Stimulated activated CD4-positive, alpha-beta T cell treated with anti-CD3 and anti-CD28 coated beads, Interleukin-12 subunit alpha, Interleukin-12 subunit beta, amount 100 ng/mL, for 24 hours (primary cell): ENCODE data around the gene RERE.

Source experiments
- DNase-seq, 2 experiments: peaks; one replicate each; pipeline ENCODE4 v3.0.0-alpha.2; 2020; ENCODE audit warnings: low read depth in 2 of 2

Gene RERE

DNA sequence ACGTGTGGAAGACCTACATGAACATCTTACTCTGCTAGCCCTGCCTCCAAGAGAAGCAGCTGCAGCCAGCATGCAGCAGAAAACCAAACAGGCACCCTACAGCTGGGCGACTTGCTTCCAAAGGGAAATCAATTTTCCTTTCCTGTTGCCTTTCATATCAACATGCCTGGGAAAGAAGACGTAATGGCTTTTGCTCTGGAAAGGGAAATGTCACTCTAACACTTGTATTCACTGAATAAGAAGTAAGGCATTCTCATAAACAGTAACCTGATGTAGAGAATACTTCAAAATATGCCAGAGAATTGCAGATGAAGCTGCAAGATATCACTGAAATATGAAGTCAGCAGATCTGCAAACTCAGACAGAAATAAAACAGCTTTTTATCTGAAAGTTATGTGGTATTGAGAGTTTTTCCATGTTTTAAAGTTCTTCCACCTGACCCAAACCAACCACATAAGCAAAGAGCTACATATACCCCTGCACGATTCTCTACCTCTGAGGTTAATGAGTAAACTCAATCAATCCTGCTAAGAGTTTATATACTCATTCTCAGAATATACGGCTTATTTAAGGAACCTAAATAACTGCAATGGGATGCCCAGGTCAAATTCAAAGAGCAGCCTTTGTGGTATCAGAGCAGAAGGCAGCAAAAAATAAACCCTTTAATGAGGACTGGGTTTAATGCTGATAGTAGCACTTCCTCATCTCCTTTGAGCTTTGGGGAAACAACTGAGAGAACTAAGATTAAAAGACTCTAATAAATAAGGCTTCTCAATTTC is 150.9 kb downstream of the RERE start:
- DNase-seq, result no peak

DNA sequence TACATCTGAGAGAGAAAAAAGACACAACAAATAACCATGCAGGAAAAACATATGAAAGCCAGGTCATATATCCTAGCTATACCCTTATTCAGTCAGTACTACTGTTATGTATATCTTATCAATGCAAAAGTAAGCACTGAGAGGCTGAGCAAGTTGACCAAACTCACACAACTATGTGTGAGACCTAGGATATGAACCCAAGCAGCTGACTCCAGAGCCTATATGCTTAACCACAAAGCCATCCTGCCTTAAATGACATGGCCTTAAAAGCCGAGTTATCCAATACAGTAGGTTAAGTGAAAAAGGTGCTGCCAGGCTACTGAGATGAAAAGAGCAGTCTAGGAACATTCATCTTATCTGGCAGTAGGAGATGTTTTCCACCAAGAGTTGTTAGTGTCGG is 151.6 kb downstream of the RERE start:
- no peak for DNase-seq

DNA sequence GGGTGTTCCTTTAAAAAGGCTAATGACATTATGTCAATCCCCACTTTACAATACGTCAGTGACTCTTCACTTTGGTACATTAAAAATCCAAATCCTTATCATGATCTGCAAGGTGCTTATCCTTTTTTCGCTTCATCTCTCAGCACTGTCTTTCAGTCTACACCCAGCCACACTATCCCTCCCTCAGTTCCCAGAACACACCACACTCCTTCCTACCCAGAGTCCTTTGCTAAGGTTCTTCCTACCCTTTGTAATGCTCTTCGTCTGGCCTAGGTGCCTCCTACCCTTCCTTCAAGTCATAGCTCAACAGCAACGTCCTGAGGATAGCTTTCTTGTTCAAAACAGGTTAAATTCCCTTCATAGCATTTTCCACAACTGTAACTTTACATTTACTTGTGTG is 152.6 kb downstream of the RERE start:
- no peak for DNase-seq

DNA sequence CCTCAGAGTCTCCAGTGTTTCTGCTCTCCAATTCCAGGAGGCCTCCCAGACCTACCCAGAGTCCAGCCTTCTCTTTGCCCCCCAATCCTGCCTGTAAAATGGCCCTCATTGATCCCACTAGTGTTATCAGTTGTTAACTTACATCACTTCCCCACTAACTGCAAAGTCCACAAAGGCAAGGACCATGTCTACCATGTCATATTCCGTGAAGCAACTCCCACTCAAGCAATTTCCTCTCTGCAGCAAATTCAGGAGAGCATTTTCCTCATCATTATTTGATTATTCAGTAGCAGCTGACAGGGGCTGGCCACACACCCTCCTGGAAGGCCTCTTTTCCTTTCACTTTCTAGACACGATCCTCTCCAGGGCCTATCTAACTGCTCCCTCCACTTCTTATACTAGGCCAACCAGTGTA is 153.5 kb downstream of the RERE start:
- DNase-seq, result no peak

DNA sequence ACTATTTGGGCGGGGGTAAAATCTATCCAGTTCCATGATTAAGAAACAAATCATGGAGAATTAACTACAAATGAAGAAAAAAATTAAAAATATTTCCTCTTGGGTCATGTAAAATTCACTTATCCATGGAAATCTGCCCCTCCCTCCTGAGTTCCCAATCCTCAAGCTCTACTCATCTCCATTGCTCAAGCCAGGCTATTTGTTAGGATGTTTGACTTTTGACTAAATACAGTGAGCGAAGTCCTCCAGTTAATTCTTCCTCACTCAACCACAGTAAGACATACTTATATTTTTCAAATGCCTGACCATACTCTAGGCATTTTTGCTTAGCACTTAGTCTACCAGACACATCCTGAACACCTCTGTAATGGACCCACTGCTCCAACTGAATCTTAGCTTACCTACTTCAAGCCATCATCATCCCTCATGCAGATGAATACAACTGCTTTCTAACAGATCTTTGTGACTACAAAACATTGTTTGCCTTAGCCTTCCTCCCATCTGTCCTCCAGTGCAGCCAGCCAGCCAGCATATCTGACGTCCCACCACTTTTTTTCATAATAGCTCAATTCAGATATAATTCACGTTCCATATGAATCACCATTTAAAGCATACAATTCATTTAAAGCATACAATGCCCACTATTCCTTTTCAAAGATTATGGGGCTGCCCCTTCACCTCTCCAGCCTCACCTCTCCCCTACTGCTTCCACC is 154.2 kb downstream of the RERE start:
- DNase-seq, result no peak

DNA sequence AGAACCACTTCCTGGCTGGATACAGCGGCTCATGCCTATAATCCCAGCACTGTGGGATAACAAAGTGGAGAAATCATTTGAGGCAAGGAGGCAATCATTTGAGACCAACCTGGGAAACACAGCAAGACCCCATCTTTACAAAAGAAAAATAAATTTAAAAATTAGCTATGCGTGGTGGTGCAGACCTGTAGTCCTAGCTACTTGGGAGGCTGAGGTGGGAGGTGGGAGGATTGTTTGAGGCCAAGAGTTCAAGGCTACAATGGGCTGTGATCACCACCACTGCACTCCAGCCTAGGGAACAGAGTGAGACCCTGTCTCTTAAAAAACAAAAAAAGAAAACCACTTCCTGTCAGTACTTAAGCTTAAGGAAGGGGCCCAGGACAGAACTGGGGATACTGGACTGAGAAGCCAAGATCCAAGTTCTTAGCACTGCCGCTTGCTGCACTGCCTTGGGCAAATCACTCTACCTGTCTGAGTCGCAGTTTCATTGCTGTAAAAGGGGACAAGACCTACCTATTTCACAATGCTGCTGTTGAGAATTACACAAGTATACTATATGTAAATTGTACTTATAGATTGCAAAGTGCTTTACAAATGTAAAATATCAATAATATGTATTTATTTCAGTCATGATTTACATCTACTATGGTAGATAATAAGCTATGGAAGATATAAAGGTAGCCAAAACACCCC is 154.9 kb downstream of the RERE start:
- DNase-seq, result no peak

DNA sequence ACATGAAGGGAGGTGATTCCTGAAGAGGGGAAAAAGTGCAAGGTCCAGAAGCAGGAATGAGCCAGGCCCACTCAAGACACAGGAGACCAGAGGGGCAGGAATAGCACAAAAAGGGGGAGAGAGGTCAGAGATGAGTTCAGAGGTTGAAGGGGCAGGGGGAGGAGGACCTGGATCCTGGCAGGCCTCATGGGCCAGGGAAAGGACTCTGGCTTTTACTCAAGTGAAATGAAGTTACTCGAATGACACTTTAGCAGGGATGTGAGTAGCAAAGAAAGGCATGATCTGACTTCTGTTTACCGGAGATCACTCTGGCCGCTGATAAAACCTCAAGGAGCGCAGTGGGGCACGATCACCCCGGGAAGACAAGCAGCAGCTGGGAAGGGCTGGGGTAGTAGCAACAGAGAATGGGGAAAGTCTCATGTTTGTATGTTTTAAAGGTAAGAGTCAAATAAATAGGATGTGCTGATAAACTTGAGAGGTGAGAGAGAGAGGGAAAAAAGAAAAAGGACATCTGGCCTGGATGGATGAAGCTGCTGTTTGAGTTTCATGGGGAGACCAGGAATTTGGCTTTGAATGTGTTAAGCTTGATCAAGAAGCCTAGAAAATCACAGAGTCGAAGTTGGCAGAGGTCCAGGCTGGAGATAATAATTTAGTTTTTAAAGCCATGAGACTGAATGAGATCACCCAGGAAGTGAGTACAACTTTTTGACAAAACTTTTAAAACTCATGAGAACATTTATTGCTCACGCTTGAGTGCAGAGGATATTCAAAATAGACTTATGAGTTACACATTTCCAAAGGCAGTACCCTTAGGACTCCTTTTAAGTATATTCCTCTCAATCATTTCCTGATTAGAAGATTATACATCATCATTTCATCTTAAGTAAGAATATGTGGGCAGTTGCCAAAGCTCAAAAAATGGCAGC is 156.0 kb downstream of the RERE start:
- peak in 1 of 2 experiments; percentile 21 for DNase-seq

DNA sequence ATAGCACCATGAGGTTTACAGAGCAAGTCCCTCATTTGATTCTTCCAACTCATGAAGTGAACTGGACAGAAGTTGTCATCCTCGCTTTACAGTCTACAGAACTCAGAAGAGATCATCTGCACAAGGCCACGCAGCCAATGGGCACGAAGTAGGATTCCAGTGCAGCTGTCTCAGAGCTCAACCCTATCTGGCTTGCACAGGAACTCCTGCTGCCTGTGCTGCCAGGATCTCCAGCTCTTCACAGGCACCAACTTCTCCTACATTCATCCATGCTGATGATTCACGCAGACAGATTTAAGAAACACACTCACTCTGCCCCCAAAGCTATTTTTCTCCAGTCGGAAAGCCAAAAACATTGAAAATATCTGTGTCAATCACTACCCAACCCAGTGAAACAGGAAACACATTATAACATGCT is 157.0 kb downstream of the RERE start:
- DNase-seq, result no peak

DNA sequence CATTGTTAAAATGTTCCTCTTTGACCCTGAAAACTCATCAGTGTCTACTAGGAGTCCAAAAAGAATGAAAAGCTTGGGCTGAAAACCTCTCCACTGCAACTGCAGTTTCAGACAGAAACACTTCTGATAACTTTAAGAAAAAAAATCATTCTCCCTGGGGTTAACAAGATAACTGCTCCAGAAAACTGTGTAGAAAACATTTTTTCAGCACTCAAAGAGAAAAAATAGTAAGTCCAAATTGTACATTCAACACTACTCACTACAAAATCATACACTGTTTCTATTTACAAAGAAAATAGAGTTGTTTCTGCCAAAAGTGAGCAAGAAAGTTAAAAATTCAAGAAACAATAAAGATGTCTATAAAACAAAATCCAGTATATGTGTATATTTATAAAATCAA is 157.8 kb downstream of the RERE start:
- no peak for DNase-seq

DNA sequence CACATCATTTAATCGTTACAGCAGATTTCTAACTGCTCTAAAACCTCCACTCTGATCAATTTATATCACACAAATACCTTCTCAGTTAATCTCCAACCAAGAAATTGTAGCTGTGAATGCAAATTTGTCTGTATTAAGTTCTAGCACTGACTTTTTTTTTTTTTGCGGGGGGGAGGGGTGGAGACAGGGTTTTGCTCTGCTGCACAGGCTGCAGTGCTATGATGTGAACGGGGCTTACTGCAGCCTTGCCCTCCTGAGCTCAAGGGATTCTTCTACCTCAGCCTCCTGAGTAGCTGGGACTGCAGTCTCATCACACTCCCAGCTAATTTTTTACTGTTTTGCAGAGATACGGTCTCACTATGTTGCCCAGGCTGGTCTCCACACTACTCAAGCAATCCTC is 163.6 kb downstream of the RERE start:
- DNase-seq, result no peak

DNA sequence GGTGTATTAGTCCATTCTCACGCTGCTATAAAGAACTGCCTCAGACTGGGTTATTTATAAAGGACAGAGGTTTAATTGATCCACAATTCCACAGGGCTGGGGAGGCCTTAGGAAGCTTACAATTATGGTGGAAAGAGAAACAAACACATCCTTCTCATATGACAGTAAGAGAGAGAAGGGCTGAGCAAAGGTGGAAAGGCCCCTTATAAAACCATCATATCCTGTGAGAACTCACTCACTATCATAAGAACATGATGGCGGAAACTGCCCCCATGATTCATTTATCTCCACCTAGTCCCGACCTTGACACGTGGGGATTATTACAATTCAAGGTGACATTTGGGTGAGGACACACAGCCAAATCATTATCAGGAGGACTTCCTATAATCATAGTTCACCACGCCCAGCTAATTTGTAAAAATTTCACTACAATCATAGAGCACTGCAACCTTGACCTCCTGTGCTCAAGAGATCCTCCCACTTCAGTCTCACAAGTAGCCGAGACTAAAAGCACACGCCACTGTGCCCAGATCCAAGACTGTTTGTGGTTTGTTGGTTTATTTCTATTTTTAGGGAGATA is 164.9 kb downstream of the RERE start:
- DNase-seq, result no peak

DNA sequence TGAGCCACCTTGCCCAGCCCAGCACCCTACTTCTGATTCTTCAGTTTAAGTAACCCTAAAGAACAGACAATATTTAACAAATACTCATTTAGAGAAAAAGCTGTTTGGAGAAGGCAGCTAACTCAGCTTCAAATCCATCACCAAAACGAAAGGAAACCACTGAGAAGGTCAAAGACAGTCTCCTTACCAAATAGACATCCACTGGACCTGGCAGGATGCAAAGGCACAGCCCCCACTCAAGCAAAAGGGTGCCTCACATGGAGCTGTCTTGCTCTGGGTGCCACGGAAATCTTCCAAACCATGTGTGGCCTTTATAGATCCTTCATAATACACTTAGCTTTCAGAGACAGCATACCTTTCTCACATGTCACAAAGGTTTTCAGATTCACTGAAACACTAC is 165.5 kb downstream of the RERE start:
- no peak for DNase-seq

DNA sequence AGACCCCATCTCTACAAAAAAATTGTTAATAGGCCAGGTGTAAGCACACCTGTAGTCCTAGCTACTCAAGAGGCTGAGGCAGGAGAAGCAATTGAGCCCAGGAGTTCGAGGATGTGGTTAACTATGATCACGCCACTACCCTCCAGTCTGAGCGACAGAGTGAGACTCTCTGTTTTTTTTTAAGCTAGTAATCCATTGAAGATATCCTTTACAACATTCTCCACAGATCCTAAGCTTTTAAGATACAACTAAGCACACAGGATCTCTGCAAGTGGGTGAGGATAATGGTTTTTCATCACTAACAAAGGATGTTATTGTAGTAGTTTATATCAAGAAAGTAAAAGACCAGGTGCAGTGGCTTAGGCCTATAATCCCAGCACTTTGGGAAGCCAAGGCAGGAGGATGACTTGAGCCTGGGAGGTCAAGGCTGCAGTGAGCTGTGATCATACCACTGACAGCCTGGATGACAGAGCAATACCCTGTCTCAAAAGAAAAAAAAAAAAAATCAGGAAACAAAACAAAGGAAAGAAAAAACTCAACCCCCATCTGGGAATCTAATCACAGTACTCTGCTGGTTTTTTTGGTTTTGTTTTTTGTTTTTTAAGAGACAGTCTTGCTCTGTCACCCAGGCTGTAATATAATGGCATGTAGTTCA is 166.1 kb downstream of the RERE start:
- DNase-seq, result no peak

DNA sequence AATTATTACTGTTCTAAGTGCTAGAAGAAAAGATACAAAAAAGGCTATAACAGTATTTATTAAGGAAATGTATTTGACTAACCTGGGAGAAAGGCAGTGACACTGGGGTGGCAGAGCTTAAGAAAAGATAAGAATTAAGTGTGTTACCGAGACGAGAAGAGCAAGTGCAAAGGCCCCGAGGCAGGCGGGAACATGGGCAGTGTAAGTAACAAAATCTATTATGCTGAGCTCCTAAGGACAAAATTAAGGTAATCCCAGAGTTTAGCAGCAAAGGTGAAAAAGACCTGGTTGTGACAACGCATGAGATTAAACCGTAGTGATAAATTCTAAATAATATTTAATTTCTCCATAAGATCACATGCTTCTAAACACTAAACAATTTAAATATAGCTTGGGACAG is 167.6 kb downstream of the RERE start:
- no peak for DNase-seq

DNA sequence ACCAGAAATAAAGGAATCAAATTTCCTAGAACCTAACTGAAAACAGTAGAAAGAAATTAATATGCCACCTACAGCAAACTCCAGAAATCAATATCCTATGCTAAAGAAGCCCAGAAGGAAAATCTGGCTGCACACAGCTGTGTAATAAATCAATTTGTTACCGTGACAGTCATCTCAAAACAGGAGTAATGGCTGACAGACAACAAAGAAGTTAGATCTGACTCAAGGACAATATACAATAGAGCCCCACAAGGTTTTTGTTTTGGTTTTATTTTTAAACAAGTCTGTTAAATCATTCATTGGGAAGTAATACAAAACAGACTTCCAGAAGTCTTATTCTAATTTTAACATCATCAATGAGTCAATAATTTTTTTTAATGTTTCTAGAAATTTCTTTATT is 168.4 kb downstream of the RERE start:
- DNase-seq, result no peak

DNA sequence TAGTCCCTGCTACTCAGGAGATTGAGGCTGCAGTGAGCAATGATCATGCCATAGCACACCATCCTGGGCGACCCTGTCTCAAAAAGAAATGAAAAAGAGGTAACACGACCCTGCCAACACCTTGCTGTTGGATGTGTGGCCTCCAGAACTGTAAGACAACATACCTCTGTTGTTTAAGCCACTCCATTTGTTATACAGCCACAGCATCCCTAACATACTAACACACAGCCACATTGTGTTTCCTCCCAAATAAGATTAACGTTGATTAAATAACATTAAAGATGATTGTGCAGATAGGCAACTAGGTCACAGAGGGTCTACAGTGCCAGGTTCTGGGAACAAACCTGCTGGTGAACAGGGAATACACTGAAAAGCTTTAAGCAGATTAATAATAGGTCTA is 170.4 kb downstream of the RERE start:
- DNase-seq, result no peak

DNA sequence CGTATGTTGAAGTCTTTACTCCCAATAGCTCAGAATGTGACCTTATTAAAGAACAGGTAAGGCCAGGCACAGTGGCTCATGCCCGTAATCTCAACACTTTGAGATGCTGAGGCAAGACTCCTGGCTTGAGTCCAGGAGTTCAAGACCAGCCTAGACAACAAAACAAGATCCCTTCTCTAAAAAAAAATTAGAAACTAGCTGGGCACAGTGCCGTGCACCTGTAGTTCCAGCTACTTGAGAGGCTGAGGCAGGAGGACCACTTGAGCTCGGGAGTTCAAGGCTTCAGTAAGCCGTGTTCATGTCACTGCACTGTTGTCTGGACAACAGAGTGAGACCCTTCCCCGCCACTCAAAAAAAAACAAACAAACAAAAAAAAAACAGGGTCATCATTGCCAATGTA is 171.3 kb downstream of the RERE start:
- DNase-seq, result no peak

DNA sequence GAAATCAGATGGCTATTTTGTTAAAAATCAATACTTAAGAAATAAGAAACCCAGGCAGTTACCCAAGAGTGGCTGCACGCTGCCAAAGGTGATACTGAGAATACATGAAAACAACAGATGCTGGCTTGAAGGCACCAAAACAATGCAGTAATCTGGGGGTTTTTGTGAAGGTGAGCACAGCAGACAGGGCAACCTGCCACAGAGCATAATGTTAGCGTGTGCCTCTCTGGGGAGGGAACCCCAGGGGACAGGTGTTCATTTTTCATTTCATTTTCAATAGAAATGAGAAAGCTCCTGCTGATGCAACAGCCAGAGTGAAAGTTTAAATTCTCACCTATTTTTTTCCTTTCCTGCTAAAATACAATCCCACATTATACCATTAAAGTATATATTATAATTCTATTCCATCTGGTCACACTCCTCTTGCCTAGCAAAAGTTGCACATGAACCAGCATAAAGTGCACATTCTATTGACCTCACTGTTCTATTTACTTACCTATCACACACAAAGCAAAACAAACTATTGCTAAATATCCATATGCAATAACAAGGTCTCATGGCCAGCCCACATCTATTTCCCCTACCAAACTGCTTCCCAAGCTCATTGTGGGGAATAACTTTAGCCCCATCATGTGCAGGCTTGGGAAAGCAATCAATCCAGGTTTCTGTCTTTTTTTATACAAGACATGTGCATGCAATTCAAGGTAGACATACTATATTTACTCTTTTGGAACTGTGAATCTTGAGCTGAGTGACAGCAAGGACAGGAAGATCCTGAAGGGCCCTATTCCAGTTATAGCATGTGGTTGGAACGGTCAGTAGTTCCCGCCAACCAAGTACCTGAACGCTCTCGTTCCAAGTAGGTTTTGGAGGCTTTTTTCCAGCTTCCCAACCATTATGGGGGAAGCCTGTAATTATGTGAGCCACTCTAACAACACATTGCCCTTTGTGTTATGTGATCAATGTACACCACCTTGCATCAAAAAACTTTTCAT is 173.6 kb downstream of the RERE start:
- DNase-seq, result no peak

DNA sequence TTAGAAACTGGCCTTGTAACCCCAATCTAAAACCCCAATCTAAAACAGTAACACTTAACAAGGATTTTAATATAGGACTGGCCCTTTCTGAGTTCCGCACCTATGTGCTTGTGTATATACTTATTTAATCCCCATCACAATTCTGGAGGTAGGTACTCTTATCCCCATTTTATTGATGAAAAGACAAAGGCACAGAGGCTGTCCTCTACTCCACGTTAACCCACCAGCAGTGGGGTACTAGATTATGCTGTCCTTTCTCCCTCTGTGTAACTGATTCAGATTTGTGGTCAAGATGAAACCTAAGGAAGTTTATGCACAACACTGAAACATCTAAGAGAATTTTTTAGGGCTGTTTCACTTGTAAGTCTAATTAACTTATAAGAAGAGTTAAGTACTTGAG is 175.3 kb downstream of the RERE start:
- DNase-seq, result no peak
